GM18951 (cell line): ENCODE measurements around the gene ANP32E.

Experiments
- POLR2A ChIP-seq: IDR thresholded peaks from 4 replicates; pipeline ENCODE4 v1.6.1; 2011; ENCODE audit warnings: mild to moderate bottlenecking; ENCODE audit not compliant: insufficient read length, insufficient read depth; ENCODE audit errors: extremely low read depth
- in situ Hi-C: fragments of 300-500 bp; cut with MboI; formaldehyde crosslinking; loops from one replicate; pipeline ENCODE4 v1.12.0; 2022; ENCODE audit warnings: low sequenced_read_pairs, mixed read lengths, inconsistent platforms; ENCODE audit not compliant: unreplicated experiment

ANP32E gene

GRCh38 chr1:150235852-150236613 lies at the start of gene ANP32E:
Gene ANP32E, minus strand, starts transcription at chr1:150236112. Its CDS starts 326 bp downstream, at chr1:150235786.
- in situ Hi-C loops, result no loop called here
- TF ChIP-seq POLR2A, result peak; percentile 96

DNA sequence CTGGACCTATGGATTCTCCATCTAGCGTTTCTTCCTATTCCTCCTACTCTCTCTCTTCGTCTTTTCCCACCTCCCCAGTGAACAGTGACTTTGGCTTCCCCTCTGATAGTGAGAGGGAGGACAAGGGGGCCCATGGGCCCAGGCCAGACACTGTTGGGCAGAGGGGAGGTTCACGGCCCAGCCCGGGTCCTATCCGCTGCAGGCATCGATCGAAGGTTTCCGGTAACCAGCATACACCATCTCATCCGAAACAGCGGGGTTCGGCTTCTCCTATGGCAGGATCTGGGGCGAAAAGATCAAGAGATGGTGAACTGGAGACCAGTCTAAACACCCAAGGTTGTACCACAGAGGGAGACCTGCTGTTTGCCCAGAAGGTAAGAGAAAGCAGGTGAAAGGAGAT lies 47.3 kb upstream of the ANP32E start:
- in situ Hi-C loops, result no loop called here
- TF ChIP-seq POLR2A, result no peak

DNA sequence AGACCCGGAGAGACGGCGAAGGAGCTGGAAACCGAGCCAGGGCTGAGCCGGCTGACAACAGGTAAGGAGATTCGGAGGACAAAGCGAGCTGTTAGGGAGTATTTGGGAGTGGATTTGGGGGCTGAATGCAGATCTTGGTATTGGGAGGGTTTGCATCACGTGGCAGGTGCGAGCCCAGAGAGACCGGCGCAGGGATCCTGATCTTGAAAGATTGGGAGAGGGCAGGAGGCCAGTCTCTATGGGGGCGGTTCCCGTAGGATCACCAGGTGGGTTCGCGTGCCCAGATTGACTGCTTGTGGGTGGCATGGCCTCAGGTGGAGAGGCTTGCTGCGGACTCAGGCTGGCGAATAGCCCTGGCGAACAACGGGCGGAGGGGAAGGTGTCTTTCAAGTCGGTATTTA lies 46.6 kb upstream of the ANP32E start:
- TF ChIP-seq POLR2A, result no peak
- in situ Hi-C loops, result no loop called here

DNA sequence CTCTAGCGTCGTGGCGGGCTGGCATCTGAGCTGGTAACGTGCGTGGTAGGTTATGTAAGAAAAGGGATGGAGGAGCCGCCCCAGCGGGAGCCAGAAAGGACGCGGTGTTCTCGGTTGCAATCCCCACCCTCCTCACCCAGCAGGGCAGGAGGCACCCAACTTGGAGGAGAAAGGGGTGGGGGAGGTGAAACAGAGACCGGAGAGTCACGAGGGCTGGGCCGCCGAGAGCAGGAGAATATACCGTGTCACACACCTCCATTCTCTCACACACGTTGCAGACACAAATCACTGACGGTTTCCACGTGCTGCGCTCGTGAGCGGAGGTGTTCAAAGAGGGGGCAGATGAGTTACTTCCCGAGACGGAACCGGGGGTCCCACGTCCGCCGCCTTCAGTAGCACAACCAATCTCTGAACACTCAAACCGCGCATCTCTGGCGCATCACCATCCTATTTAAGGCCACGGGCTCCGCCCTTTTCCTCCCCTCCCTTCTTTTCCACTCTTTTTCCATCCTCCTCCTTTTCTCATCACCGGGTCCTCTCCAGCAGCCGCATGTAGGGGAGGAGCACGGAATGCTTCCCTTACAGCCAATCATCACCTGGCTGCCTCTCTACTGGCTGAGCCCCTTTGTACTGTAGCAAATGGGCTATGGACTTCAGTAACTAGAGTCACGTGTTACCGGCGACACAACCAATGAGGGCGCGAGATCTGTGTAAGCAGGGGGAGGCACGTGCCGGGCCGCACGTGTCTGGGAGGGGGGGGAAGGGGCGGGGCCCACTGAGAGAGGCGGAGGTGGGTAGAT lies 46.0 kb upstream of the ANP32E start, which contains the start of gene CIART:
Gene CIART, plus strand, starts transcription at position 797 of the 800 bp plus-strand sequence. CDS start 714 bp downstream, outside the sequence.
- in situ Hi-C loops, result no loop called here
- no peak for TF ChIP-seq POLR2A

DNA sequence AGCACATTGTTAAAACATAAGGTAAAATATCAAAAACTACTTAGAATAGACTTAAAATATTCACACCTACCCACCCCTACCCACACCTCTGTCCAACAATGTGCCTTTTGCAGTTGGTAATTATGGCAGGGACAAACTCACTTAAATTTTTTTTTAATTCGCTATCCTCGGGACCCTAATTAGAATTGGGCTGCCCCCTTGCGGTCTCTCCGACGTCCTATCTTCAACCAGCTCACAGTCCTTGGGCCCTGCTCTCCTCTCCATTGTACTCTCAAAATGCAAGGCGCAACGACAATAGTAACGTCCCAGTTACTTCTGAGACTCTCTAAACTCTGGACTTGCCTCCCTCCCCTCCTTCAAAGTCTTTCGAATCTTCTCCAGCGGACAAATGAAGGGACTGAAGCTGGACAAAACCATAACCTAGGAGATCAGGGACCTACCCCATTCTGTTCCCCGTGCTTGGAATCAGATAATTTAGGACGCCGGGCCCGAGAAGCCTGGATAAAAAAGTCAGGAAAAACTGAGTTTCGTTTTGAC lies 45.4 kb upstream of the ANP32E start:
- TF ChIP-seq POLR2A, result no peak
- in situ Hi-C loops, result no loop called here

GRCh38 chr1:150280138-150280707 lies 44.3 kb upstream of the ANP32E start:
- TF ChIP-seq POLR2A, result no peak
- in situ Hi-C loops, result no loop called here

GRCh38 chr1:150273311-150273710 lies 37.4 kb upstream of the ANP32E start:
- TF ChIP-seq POLR2A, result no peak
- in situ Hi-C loops, result no loop called here

- in situ Hi-C loops, result no loop called here
- no peak for TF ChIP-seq POLR2A
Observed at GRCh38 chr1:150271291-150271959, 35.5 kb upstream of the ANP32E start.

GRCh38 chr1:150269451-150269850 lies 33.5 kb upstream of the ANP32E start:
- in situ Hi-C loops, result no loop called here
- TF ChIP-seq POLR2A, result no peak

DNA sequence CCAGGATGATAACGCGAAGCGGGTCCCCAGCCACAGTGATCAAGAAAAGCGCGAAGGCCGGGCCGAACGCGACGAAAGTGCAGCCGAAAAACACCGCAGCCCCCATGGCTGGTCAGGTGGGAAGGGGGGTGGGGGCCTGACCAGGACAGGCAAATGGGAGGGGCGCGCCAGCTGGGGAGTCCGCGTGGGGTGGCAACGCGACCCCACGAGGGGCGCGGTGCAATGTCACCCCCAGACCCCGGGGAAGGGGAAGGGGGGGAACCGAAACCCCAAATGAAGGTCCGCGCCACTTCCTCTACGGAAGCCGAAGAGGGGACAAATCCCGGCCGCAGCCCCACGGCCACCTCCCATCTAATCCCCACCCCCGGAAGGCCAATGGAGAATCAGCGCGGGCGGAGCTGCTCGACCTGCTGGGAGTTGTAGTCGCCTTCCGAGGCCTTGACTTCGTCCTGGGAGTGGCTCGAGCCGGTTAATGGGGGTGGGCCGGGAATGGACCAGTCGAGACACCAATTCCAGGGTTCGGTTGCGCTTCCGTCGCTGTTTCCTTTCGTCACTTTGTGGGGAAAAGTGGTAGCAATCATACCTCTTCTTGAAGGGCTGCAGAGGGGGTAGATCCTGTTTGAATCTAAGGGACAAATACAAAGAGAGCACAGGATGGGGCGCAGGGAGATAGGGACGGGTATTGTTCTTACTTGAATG lies 32.9 kb upstream of the ANP32E start, which contains the start of gene APH1A:
Gene APH1A, minus strand, starts transcription at position 312 of the 699 bp plus-strand sequence. Its CDS starts 206 bp downstream, at position 106.
- peak; percentile 71 for TF ChIP-seq POLR2A
- in situ Hi-C loops, result no loop called here

- TF ChIP-seq POLR2A, result no peak
- in situ Hi-C loops, result no loop called here
Observed at GRCh38 chr1:150268340-150268704, 32.4 kb upstream of the ANP32E start.

- in situ Hi-C loops, result no loop called here
Observed at GRCh38 chr1:150267896-150268295, 32.0 kb upstream of the ANP32E start.

GRCh38 chr1:150263549-150263948 lies 27.6 kb upstream of the ANP32E start:
- in situ Hi-C loops, result no loop called here
- no peak for TF ChIP-seq POLR2A

More at GRCh38 chr1:150267896-150268295, 32.0 kb upstream of the ANP32E start:
- no peak for TF ChIP-seq POLR2A
